Measurements from ENCODE around the gene CEBPB.
A peak's percentile ranks its signal among the peaks of the same experiment; 100 is the strongest.

GRCh38 chr20:50226093-50226974, 35.7 kb downstream of the CEBPB start:
- TF ChIP-seq EP300 (IDR thresholded peaks at IDR 0.05) (no peak), CTCF (IDR thresholded peaks at IDR 0.05) (no peak), POLR2A (IDR thresholded peaks at IDR 0.05; ENCODE audit: low read depth) (no peak), POLR2AphosphoS5 (IDR thresholded peaks at IDR 0.05) (peak in 1 of 2 donors; percentile 15)

All from esophagus muscularis mucosa (tissue), 4 donors.